ENCODE measurements around the gene TMPRSS6. TPM values are rescaled to one million over a fixed set of nuclear protein-coding genes. Genes with fewer than 3 reads are reported as not detected.
A peak's percentile ranks its signal among the peaks of the same experiment; 100 is the strongest.

The TMPRSS6 gene
- total and polyA plus RNA-seq, 4 donors: 0.09 to 1.0 (median 0.69) TPM

DNA sequence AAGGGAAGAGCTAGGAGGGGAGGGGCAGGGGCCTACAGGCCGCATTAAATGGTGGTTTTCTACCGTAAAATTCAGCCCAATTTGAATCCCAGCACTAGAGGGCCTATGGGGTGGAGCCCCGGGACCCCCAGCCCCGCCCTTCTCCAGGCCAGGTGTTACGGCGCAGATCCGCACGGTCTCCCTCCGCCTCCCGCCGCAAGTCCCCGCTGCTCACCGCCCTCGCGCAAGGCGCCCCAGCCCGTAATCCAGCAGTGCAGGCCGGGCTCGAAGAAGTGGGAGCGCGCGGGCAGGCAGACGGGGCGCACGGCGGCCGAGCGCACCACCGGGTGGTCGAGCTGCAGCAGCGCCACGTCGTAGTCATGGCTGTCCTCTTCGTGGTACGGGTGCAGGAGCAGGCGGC is 40.7 kb downstream of the TMPRSS6 start:
- Histone ChIP-seq H3K4me3 (no peak overlapping the region), H3K4me1 (ENCODE audit: control insufficient read depth in 5 of 5, insufficient read depth in 5 of 5, low read length in 5 of 5) (no peaks in the 10 kb centered on the region), H3K36me3 (ENCODE audit: control insufficient read depth in 4 of 4, insufficient read depth in 4 of 4, low read length in 4 of 4) (no peaks in the 10 kb centered on the region), H3K9ac (ENCODE audit: insufficient read depth in 1 of 2, low read length in 2 of 2) (no peak overlapping the region), H3K27ac (ENCODE audit: low read depth in 1 of 2, low read length in 1 of 2) (no peak overlapping the region), H3K27me3 (ENCODE audit: control insufficient read depth in 3 of 3, insufficient read depth in 3 of 3, low read length in 2 of 3) (peaks cover 0 to 25% (median 8%) of the 10 kb centered on the region in 3 donors), H3K9me3 (ENCODE audit: control insufficient read depth in 4 of 4, insufficient read depth in 3 of 4, low read length in 3 of 4) (peaks cover 0 to 5% (median 0%) of the 10 kb centered on the region in 4 donors)
- WGBS, 2 donors: 4 to 7% methylated on average over 31 to 36 of the region's 36 CpGs
- DNase-seq: no peak
- ATAC-seq (ENCODE audit: insufficient read depth, low FRiP score): no peak
- TF ChIP-seq, protein P1, sequence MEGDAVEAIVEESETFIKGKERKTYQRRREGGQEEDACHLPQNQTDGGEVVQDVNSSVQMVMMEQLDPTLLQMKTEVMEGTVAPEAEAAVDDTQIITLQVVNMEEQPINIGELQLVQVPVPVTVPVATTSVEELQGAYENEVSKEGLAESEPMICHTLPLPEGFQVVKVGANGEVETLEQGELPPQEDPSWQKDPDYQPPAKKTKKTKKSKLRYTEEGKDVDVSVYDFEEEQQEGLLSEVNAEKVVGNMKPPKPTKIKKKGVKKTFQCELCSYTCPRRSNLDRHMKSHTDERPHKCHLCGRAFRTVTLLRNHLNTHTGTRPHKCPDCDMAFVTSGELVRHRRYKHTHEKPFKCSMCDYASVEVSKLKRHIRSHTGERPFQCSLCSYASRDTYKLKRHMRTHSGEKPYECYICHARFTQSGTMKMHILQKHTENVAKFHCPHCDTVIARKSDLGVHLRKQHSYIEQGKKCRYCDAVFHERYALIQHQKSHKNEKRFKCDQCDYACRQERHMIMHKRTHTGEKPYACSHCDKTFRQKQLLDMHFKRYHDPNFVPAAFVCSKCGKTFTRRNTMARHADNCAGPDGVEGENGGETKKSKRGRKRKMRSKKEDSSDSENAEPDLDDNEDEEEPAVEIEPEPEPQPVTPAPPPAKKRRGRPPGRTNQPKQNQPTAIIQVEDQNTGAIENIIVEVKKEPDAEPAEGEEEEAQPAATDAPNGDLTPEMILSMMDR (IDR thresholded peaks at IDR 0.05; ENCODE audit: control extremely low read depth, extremely low read depth): no peak

DNA sequence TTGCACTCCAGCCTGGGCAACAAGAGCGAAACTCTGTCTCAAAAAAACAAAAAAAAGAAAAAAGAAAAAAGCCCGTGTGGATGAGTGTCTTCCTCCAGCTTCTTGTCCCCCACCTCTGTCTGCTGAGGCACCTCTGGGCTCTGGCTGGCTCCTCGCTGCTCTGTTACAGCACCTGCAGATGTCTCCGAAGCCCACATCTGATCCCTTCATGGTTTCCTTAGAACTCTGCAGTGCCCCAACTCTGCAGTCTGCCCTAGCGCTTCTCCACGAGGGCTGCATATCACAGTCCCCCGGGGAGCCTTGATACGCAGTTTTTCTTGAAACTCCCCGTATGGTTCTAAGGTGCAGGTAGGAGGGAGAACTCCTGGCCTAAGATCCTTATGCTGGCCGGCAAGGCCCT is 42.1 kb downstream of the TMPRSS6 start:
- DNase-seq (no peak), ATAC-seq (ENCODE audit: insufficient read depth, low FRiP score) (no peak)
- TF ChIP-seq, protein P1 (IDR thresholded peaks at IDR 0.05; ENCODE audit: control extremely low read depth, extremely low read depth): no peak
- Histone ChIP-seq H3K27me3 (ENCODE audit: control insufficient read depth in 3 of 3, insufficient read depth in 3 of 3, low read length in 2 of 3) (peaks cover 0 to 25% (median 8%) of the 10 kb centered on the region in 3 donors), H3K9me3 (ENCODE audit: control insufficient read depth in 4 of 4, insufficient read depth in 3 of 4, low read length in 3 of 4) (peaks cover 0 to 1% (median 0%) of the 10 kb centered on the region in 4 donors), H3K4me3 (no peak overlapping the region), H3K27ac (ENCODE audit: low read depth in 1 of 2, low read length in 1 of 2) (no peak overlapping the region), H3K36me3 (ENCODE audit: control insufficient read depth in 4 of 4, insufficient read depth in 4 of 4, low read length in 4 of 4) (no peaks in the 10 kb centered on the region), H3K9ac (ENCODE audit: insufficient read depth in 1 of 2, low read length in 2 of 2) (no peak overlapping the region), H3K4me1 (ENCODE audit: control insufficient read depth in 5 of 5, insufficient read depth in 5 of 5, low read length in 5 of 5) (peaks cover 0 to 8% (median 0%) of the 10 kb centered on the region in 5 donors)
- 83 to 89% methylated on average over 10 of the region's 10 CpGs for WGBS, 2 donors

DNA sequence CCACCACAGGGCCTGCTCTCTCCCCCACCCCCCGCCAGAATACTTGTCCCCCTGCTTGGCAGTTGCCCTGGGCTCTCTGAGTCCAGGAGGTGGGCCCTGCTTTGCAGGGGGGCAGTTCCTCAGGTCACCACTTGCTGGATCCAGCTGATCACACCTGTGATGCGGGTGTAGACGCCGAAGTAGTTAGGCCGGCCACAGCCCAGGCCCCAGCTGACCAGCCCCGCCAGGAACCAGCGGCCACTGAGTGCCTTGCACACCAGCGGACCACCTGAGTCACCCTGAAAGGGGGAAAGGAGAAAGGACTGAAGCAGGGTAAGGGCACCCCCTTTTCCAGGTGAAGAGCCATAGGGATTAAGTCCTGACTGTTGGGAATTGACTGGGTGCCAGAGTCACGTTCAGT is 43.6 kb downstream of the TMPRSS6 start:
- peaks cover 0 to 8% (median 0%) of the 10 kb centered on the region in 5 donors for H3K4me1 ChIP-seq (ENCODE audit: control insufficient read depth in 5 of 5, insufficient read depth in 5 of 5, low read length in 5 of 5)
- H3K4me3 ChIP-seq: no peak overlapping the region
- TF ChIP-seq, protein P1 (IDR thresholded peaks at IDR 0.05; ENCODE audit: control extremely low read depth, extremely low read depth): no peak
- 91 to 94% methylated on average over 9 of the region's 9 CpGs for WGBS, 2 donors
- H3K27ac ChIP-seq (ENCODE audit: low read depth in 1 of 2, low read length in 1 of 2): no peak overlapping the region
- ATAC-seq (ENCODE audit: insufficient read depth, low FRiP score) (no peak), DNase-seq (no peak)
- peaks cover 0 to 1% (median 0%) of the 10 kb centered on the region in 4 donors for H3K9me3 ChIP-seq (ENCODE audit: control insufficient read depth in 4 of 4, insufficient read depth in 3 of 4, low read length in 3 of 4)
- peaks cover 0 to 25% (median 8%) of the 10 kb centered on the region in 3 donors for H3K27me3 ChIP-seq (ENCODE audit: control insufficient read depth in 3 of 3, insufficient read depth in 3 of 3, low read length in 2 of 3)
- H3K9ac ChIP-seq (ENCODE audit: insufficient read depth in 1 of 2, low read length in 2 of 2): no peak overlapping the region
- peaks cover 0 to 2% (median 0%) of the 10 kb centered on the region in 4 donors for H3K36me3 ChIP-seq (ENCODE audit: control insufficient read depth in 4 of 4, insufficient read depth in 4 of 4, low read length in 4 of 4)

DNA sequence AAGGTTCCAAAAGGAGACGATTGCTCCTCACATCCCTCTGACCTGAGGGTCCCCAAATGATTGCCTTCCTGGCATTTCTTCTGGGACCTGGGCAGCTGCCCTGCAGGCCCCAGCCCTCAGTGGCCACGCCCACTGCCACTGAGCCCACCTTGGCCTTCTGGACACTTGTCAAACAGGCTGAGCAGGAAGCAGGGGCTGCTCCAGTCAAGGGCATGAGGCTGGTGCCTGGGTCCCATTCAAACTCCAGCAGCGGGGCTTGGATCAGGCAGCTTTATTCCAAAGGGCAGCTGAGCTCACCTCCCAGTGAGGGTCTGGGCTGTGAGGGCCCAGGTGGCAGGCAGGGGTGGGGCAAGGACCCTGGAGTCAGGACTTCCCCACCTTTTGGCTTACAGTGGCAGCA is 44.3 kb downstream of the TMPRSS6 start:
- no peak overlapping the region for H3K4me3 ChIP-seq
- ATAC-seq (ENCODE audit: insufficient read depth, low FRiP score): no peak
- H3K36me3 ChIP-seq (ENCODE audit: control insufficient read depth in 4 of 4, insufficient read depth in 4 of 4, low read length in 4 of 4): peaks cover 0 to 6% (median 0%) of the 10 kb centered on the region in 4 donors
- peak; percentile 44 to 63 (median 61) for DNase-seq
- 73 to 82% methylated on average over 3 of the region's 3 CpGs for WGBS, 2 donors
- H3K9ac ChIP-seq (ENCODE audit: insufficient read depth in 1 of 2, low read length in 2 of 2): no peak overlapping the region
- H3K27ac ChIP-seq (ENCODE audit: low read depth in 1 of 2, low read length in 1 of 2): no peak overlapping the region
- H3K9me3 ChIP-seq (ENCODE audit: control insufficient read depth in 4 of 4, insufficient read depth in 3 of 4, low read length in 3 of 4): peaks cover 0 to 1% (median 0%) of the 10 kb centered on the region in 4 donors
- TF ChIP-seq, protein P1 (IDR thresholded peaks at IDR 0.05; ENCODE audit: control extremely low read depth, extremely low read depth): no peak
- peaks cover 0 to 8% (median 0%) of the 10 kb centered on the region in 5 donors for H3K4me1 ChIP-seq (ENCODE audit: control insufficient read depth in 5 of 5, insufficient read depth in 5 of 5, low read length in 5 of 5)
- H3K27me3 ChIP-seq (ENCODE audit: control insufficient read depth in 3 of 3, insufficient read depth in 3 of 3, low read length in 2 of 3): peaks cover 0 to 20% (median 8%) of the 10 kb centered on the region in 3 donors
